AG04450 (cell line): Measurements from ENCODE around the gene AFG3L2. TPM values are rescaled to one million over a fixed set of nuclear protein-coding genes. Genes with fewer than 3 reads are reported as not detected.

ENCODE experiments used
- CTCF ChIA-PET: fragments of 300-600, 350-600 bp; formaldehyde crosslinking; extraction: SDS; loops from one replicate; lab custom pipeline; 2022; ENCODE audit warnings: antibody characterized with exemption, inconsistent platforms; lab: Charles Lee
- POLR2A ChIA-PET: fragments of 350-600 bp; formaldehyde crosslinking; extraction: SDS; loops from one replicate; lab custom pipeline; 2021; ENCODE audit warnings: antibody characterized with exemption, inconsistent platforms; lab: Yijun Ruan, JAX
- DNase-seq: peaks from one replicate; pipeline ENCODE4 v3.0.0-alpha.2; 2011; ENCODE audit warnings: low read depth, low spot score
- H3K27ac ChIP-seq: one replicate; pipeline ENCODE4 v1.5.1; 2012; ENCODE audit warnings: low read depth, low read length, control low read depth
- H3K27me3 ChIP-seq: one replicate; pipeline ENCODE4 v1.6.0; 2012; ENCODE audit warnings: low read length; ENCODE audit not compliant: control insufficient read depth, insufficient read depth
- H3K4me3 ChIP-seq: 2 replicates; pipeline ENCODE4 v1.5.1; 2011; ENCODE audit warnings: mild to moderate bottlenecking, low read depth, low read length, control low read depth
- H3K9me3 ChIP-seq: 2 replicates; pipeline ENCODE4 v1.5.1; 2012; ENCODE audit warnings: low read length; ENCODE audit not compliant: control insufficient read depth, insufficient read depth
- CTCF ChIP-seq: IDR thresholded peaks from 2 replicates; pipeline ENCODE4 v1.5.1; 2011; ENCODE audit warnings: low read depth, low read length, control low read depth, inconsistent platforms
- polyA plus RNA-seq: library from polyadenylated mRNA; depleted of rRNA; stranded (reverse); fragments of >200 nt; gene quantifications from 2 replicates; pipeline ENCODE4 v1.2.3, GENCODE V29; 2011

The AFG3L2 gene
- polyA plus RNA-seq, 1 experiment, result 38.0 TPM

- no peak overlapping the region for H3K4me3 ChIP-seq
- no peak overlapping the region for H3K27ac ChIP-seq
- no peak for TF ChIP-seq CTCF
- H3K9me3 ChIP-seq, result no peaks in the 10 kb centered on the region
- POLR2A ChIA-PET, result no interaction called here
- no peaks in the 10 kb centered on the region for H3K27me3 ChIP-seq
- no peak for DNase-seq
- CTCF ChIA-PET, result no interaction called here
Observed at GRCh38 chr18:12366379-12366778, 10.6 kb downstream of the AFG3L2 start.

- H3K27ac ChIP-seq, result no peak overlapping the region
- H3K4me3 ChIP-seq, result no peak overlapping the region
- H3K27me3 ChIP-seq, result no peaks in the 10 kb centered on the region
- ChIA-PET CTCF (no interaction called here), POLR2A (interaction anchor here (1.0 kb wide), 1 partner anchor 15 kb away, joined by 3 read pairs; the partner anchor contains the start of gene AFG3L2)
- DNase-seq, result no peak
- no peaks in the 10 kb centered on the region for H3K9me3 ChIP-seq
- no peak for TF ChIP-seq CTCF
Observed at GRCh38 chr18:12362473-12363174, 14.4 kb downstream of the AFG3L2 start.

- no peaks in the 10 kb centered on the region for H3K9me3 ChIP-seq
- no peak overlapping the region for H3K4me3 ChIP-seq
- no peaks in the 10 kb centered on the region for H3K27me3 ChIP-seq
- no peak for TF ChIP-seq CTCF
- DNase-seq, result no peak
- ChIA-PET POLR2A (no interaction called here), CTCF (no interaction called here)
- H3K27ac ChIP-seq, result no peak overlapping the region
Observed at GRCh38 chr18:12361770-12362378, 15.2 kb downstream of the AFG3L2 start.

GRCh38 chr18:12359515-12359927 is 17.5 kb downstream of the AFG3L2 start:
- H3K27ac ChIP-seq, result no peak overlapping the region
- ChIA-PET POLR2A (no interaction called here), CTCF (no interaction called here)
- H3K27me3 ChIP-seq, result no peaks in the 10 kb centered on the region
- TF ChIP-seq CTCF, result no peak
- no peaks in the 10 kb centered on the region for H3K9me3 ChIP-seq
- no peak overlapping the region for H3K4me3 ChIP-seq
- no peak for DNase-seq

GRCh38 chr18:12352188-12352587 is 24.8 kb downstream of the AFG3L2 start:
- Histone ChIP-seq H3K4me3 (no peak overlapping the region), H3K9me3 (no peaks in the 10 kb centered on the region), H3K27me3 (no peaks in the 10 kb centered on the region), H3K27ac (no peak overlapping the region)
- POLR2A ChIA-PET, result interaction anchor here (0.6 kb wide), 1 partner anchor 35 kb away, joined by 4 read pairs; no protein-coding TSS in a partner anchor
- TF ChIP-seq CTCF, result no peak
- CTCF ChIA-PET, result interaction anchor here (1.3 kb wide), 1 partner anchor 24 kb away, joined by 5 read pairs; no protein-coding TSS in a partner anchor
- no peak for DNase-seq
